ENCODE results near the gene SERGEF. TPM values are rescaled to one million over a fixed set of nuclear protein-coding genes. Genes with fewer than 3 reads are reported as not detected.

The SERGEF gene
- total and polyA plus RNA-seq, 4 donors, result 43.1 to 137 (median 72.8) TPM

GRCh38 chr11:17768547-17768946 is 244.3 kb downstream of the SERGEF start:
- H3K9me3 ChIP-seq (ENCODE audit: control insufficient read depth, low read length), result no peaks in the 10 kb centered on the region
- no peaks in the 10 kb centered on the region for H3K36me3 ChIP-seq (ENCODE audit: control insufficient read depth in 1 of 2, insufficient read depth in 2 of 2, low read length in 1 of 2)
- intact Hi-C loops (cut with DNase I), result loop anchor here in 1 of 2 donors (10.0 kb wide), 1 partner anchor 206 kb away; no protein-coding TSS in a partner anchor
- no peaks in the 10 kb centered on the region for H3K27me3 ChIP-seq (ENCODE audit: control insufficient read depth in 1 of 2, insufficient read depth in 2 of 2, low read length in 1 of 2)
- no peak overlapping the region for H3K4me3 ChIP-seq (ENCODE audit: low read length in 2 of 2)
- DNase-seq (peak in 1 of 2 donors; percentile 37), ATAC-seq (ENCODE audit: low FRiP score) (no peak)
- no peaks in the 10 kb centered on the region for H3K4me1 ChIP-seq (ENCODE audit: control insufficient read depth in 1 of 2, insufficient read depth in 2 of 2, low read length in 2 of 2)
- WGBS, 2 donors, result 88 to 90% methylated on average over 6 to 7 of the region's 7 CpGs
- H3K27ac ChIP-seq (ENCODE audit: low read depth in 1 of 2, low read length in 2 of 2), result no peak overlapping the region

GRCh38 chr11:17767914-17768313 is 244.9 kb downstream of the SERGEF start:
- Histone ChIP-seq H3K27me3 (ENCODE audit: control insufficient read depth in 1 of 2, insufficient read depth in 2 of 2, low read length in 1 of 2) (no peaks in the 10 kb centered on the region), H3K27ac (ENCODE audit: low read depth in 1 of 2, low read length in 2 of 2) (no peak overlapping the region), H3K9me3 (ENCODE audit: control insufficient read depth, low read length) (no peaks in the 10 kb centered on the region), H3K4me3 (ENCODE audit: low read length in 2 of 2) (no peak overlapping the region), H3K4me1 (ENCODE audit: control insufficient read depth in 1 of 2, insufficient read depth in 2 of 2, low read length in 2 of 2) (no peaks in the 10 kb centered on the region), H3K36me3 (ENCODE audit: control insufficient read depth in 1 of 2, insufficient read depth in 2 of 2, low read length in 1 of 2) (no peaks in the 10 kb centered on the region)
- intact Hi-C loops (cut with DNase I), result loop anchor here in 1 of 2 donors (10.0 kb wide), 1 partner anchor 207 kb away; no protein-coding TSS in a partner anchor
- DNase-seq, result peak in 1 of 2 donors; percentile 51
- WGBS, 2 donors, result 94 to 100% methylated on average over 2 of the region's 2 CpGs
- ATAC-seq (ENCODE audit: low FRiP score), result no peak

GRCh38 chr11:17767301-17767885 is 245.5 kb downstream of the SERGEF start:
- H3K36me3 ChIP-seq (ENCODE audit: control insufficient read depth in 1 of 2, insufficient read depth in 2 of 2, low read length in 1 of 2), result no peaks in the 10 kb centered on the region
- no peak overlapping the region for H3K27ac ChIP-seq (ENCODE audit: low read depth in 1 of 2, low read length in 2 of 2)
- no peaks in the 10 kb centered on the region for H3K27me3 ChIP-seq (ENCODE audit: control insufficient read depth in 1 of 2, insufficient read depth in 2 of 2, low read length in 1 of 2)
- intact Hi-C loops (cut with DNase I), result loop anchor here in 1 of 2 donors (10.0 kb wide), 1 partner anchor 207 kb away; no protein-coding TSS in a partner anchor
- DNase-seq (peak in 1 of 2 donors; percentile 23), ATAC-seq (ENCODE audit: low FRiP score) (no peak)
- WGBS, 2 donors, result 94 to 98% methylated on average over 7 of the region's 7 CpGs
- H3K4me3 ChIP-seq (ENCODE audit: low read length in 2 of 2), result no peak overlapping the region
- no peaks in the 10 kb centered on the region for H3K4me1 ChIP-seq (ENCODE audit: control insufficient read depth in 1 of 2, insufficient read depth in 2 of 2, low read length in 2 of 2)
- no peaks in the 10 kb centered on the region for H3K9me3 ChIP-seq (ENCODE audit: control insufficient read depth, low read length)

GRCh38 chr11:17766590-17766989 is 246.3 kb downstream of the SERGEF start:
- Histone ChIP-seq H3K4me1 (ENCODE audit: control insufficient read depth in 1 of 2, insufficient read depth in 2 of 2, low read length in 2 of 2) (no peaks in the 10 kb centered on the region), H3K36me3 (ENCODE audit: control insufficient read depth in 1 of 2, insufficient read depth in 2 of 2, low read length in 1 of 2) (no peaks in the 10 kb centered on the region), H3K27ac (ENCODE audit: low read depth in 1 of 2, low read length in 2 of 2) (no peak overlapping the region), H3K4me3 (ENCODE audit: low read length in 2 of 2) (no peak overlapping the region), H3K9me3 (ENCODE audit: control insufficient read depth, low read length) (no peaks in the 10 kb centered on the region), H3K27me3 (ENCODE audit: control insufficient read depth in 1 of 2, insufficient read depth in 2 of 2, low read length in 1 of 2) (no peaks in the 10 kb centered on the region)
- WGBS, 2 donors, result 80 to 92% methylated on average over 5 of the region's 5 CpGs
- intact Hi-C loops (cut with DNase I), result loop anchor here in 1 of 2 donors (10.0 kb wide), 1 partner anchor 208 kb away; no protein-coding TSS in a partner anchor
- no peak for ATAC-seq (ENCODE audit: low FRiP score)
- peak in 1 of 2 donors; percentile 41 for DNase-seq

GRCh38 chr11:17766073-17766359 is 246.8 kb downstream of the SERGEF start:
- no peak overlapping the region for H3K4me3 ChIP-seq (ENCODE audit: low read length in 2 of 2)
- 92 to 94% methylated on average over 8 of the region's 8 CpGs for WGBS, 2 donors
- no peak overlapping the region for H3K27ac ChIP-seq (ENCODE audit: low read depth in 1 of 2, low read length in 2 of 2)
- no peaks in the 10 kb centered on the region for H3K9me3 ChIP-seq (ENCODE audit: control insufficient read depth, low read length)
- intact Hi-C loops (cut with DNase I), result loop anchor here in 1 of 2 donors (10.0 kb wide), 1 partner anchor 209 kb away; no protein-coding TSS in a partner anchor
- DNase-seq (peak in 1 of 2 donors; percentile 34), ATAC-seq (ENCODE audit: low FRiP score) (no peak)
- H3K4me1 ChIP-seq (ENCODE audit: control insufficient read depth in 1 of 2, insufficient read depth in 2 of 2, low read length in 2 of 2), result no peaks in the 10 kb centered on the region
- no peaks in the 10 kb centered on the region for H3K27me3 ChIP-seq (ENCODE audit: control insufficient read depth in 1 of 2, insufficient read depth in 2 of 2, low read length in 1 of 2)
- no peaks in the 10 kb centered on the region for H3K36me3 ChIP-seq (ENCODE audit: control insufficient read depth in 1 of 2, insufficient read depth in 2 of 2, low read length in 1 of 2)

- Histone ChIP-seq H3K27ac (ENCODE audit: low read depth in 1 of 2, low read length in 2 of 2) (no peak overlapping the region), H3K4me3 (ENCODE audit: low read length in 2 of 2) (no peak overlapping the region), H3K9me3 (ENCODE audit: control insufficient read depth, low read length) (no peaks in the 10 kb centered on the region), H3K4me1 (ENCODE audit: control insufficient read depth in 1 of 2, insufficient read depth in 2 of 2, low read length in 2 of 2) (no peaks in the 10 kb centered on the region), H3K27me3 (ENCODE audit: control insufficient read depth in 1 of 2, insufficient read depth in 2 of 2, low read length in 1 of 2) (no peaks in the 10 kb centered on the region), H3K36me3 (ENCODE audit: control insufficient read depth in 1 of 2, insufficient read depth in 2 of 2, low read length in 1 of 2) (no peaks in the 10 kb centered on the region)
- WGBS, 2 donors, result 84 to 87% methylated on average over 13 of the region's 13 CpGs
- DNase-seq, result peak in 1 of 2 donors; percentile 41
- ATAC-seq (ENCODE audit: low FRiP score), result no peak
- intact Hi-C loops (cut with DNase I), result loop anchor here in 1 of 2 donors (10.0 kb wide), 1 partner anchor 209 kb away; no protein-coding TSS in a partner anchor
Measured at GRCh38 chr11:17765356-17766072, 247.3 kb downstream of the SERGEF start.

- no peak overlapping the region for H3K4me3 ChIP-seq (ENCODE audit: low read length in 2 of 2)
- H3K27me3 ChIP-seq (ENCODE audit: control insufficient read depth in 1 of 2, insufficient read depth in 2 of 2, low read length in 1 of 2), result no peaks in the 10 kb centered on the region
- no peak for DNase-seq
- WGBS, 2 donors, result 70 to 72% methylated on average over 19 of the region's 19 CpGs
- H3K4me1 ChIP-seq (ENCODE audit: control insufficient read depth in 1 of 2, insufficient read depth in 2 of 2, low read length in 2 of 2), result no peaks in the 10 kb centered on the region
- H3K36me3 ChIP-seq (ENCODE audit: control insufficient read depth in 1 of 2, insufficient read depth in 2 of 2, low read length in 1 of 2), result no peaks in the 10 kb centered on the region
- no peaks in the 10 kb centered on the region for H3K9me3 ChIP-seq (ENCODE audit: control insufficient read depth, low read length)
- no peak for ATAC-seq (ENCODE audit: low FRiP score)
- intact Hi-C loops (cut with DNase I), result loop anchor here in 1 of 2 donors (10.0 kb wide), 1 partner anchor 210 kb away; no protein-coding TSS in a partner anchor
- H3K27ac ChIP-seq (ENCODE audit: low read depth in 1 of 2, low read length in 2 of 2), result no peak overlapping the region
Measured at GRCh38 chr11:17764446-17765218, 248.2 kb downstream of the SERGEF start.

GRCh38 chr11:17763703-17764102 is 249.1 kb downstream of the SERGEF start:
- Histone ChIP-seq H3K27ac (ENCODE audit: low read depth in 1 of 2, low read length in 2 of 2) (no peak overlapping the region), H3K4me1 (ENCODE audit: control insufficient read depth in 1 of 2, insufficient read depth in 2 of 2, low read length in 2 of 2) (no peaks in the 10 kb centered on the region), H3K4me3 (ENCODE audit: low read length in 2 of 2) (no peak overlapping the region), H3K9me3 (ENCODE audit: control insufficient read depth, low read length) (no peaks in the 10 kb centered on the region), H3K36me3 (ENCODE audit: control insufficient read depth in 1 of 2, insufficient read depth in 2 of 2, low read length in 1 of 2) (no peaks in the 10 kb centered on the region), H3K27me3 (ENCODE audit: control insufficient read depth in 1 of 2, insufficient read depth in 2 of 2, low read length in 1 of 2) (no peaks in the 10 kb centered on the region)
- intact Hi-C loops (cut with DNase I), result loop anchor here in 1 of 2 donors (10.0 kb wide), 1 partner anchor 211 kb away; no protein-coding TSS in a partner anchor
- ATAC-seq (ENCODE audit: low FRiP score), result no peak
- 60 to 62% methylated on average over 3 of the region's 3 CpGs for WGBS, 2 donors
- no peak for DNase-seq
